OCI-M2 (cell line): ENCODE results near the gene DYNLL1.

Experiments used
- DNase-seq: peaks from one replicate; lab custom pipeline; 2025; ENCODE audit not compliant: unreplicated experiment; lab: John Stamatoyannopoulos, UW

DYNLL1 gene

GRCh38 chr12:120546050-120546386 is 50.1 kb downstream of the DYNLL1 start:
- DNase-seq = no peak
